ENCODE data around the gene ZDHHC9. TPM values are rescaled to one million over a fixed set of nuclear protein-coding genes. Genes with fewer than 3 reads are reported as not detected.

ZDHHC9 gene
- total RNA-seq, 2 donors from 2014 or later = 27.1 to 40.2 TPM

GRCh38 chrX:129833153-129833990, 10.3 kb downstream of the ZDHHC9 start:
- no peak overlapping the region for H3K9ac ChIP-seq (ENCODE audit: extremely low read depth, low read length, poor library complexity, severe bottlenecking)
- peaks cover 24% of the 10 kb centered on the region for H3K36me3 Mint-ChIP-seq (ENCODE audit: low read depth)
- peaks cover 33% of the 10 kb centered on the region for H3K36me3 ChIP-seq (ENCODE audit: control insufficient read depth, insufficient read depth, low read length)
- no peak overlapping the region for H3K4me3 Mint-ChIP-seq
- H3K9me3 Mint-ChIP-seq = peaks cover 19% of the 10 kb centered on the region
- no peak overlapping the region for H3K4me3 ChIP-seq (ENCODE audit: low read length)
- no peak for TF ChIP-seq CTCF (conservative IDR thresholded peaks at IDR 0.05)
- no peaks in the 10 kb centered on the region for H3K27me3 ChIP-seq (ENCODE audit: control insufficient read depth, insufficient read depth, low read length, poor library complexity, severe bottlenecking)
- no peaks in the 10 kb centered on the region for H3K27me3 Mint-ChIP-seq (ENCODE audit: insufficient read depth)
- H3K27ac ChIP-seq (ENCODE audit: low read depth, low read length) = no peak overlapping the region
- no peaks in the 10 kb centered on the region for H3K4me1 Mint-ChIP-seq
- DNase-seq = no peak
- 90 to 98% methylated on average over 2 to 5 of the region's 5 CpGs for WGBS, 2 experiments (ENCODE audit: insufficient coverage in 1 of 2, insufficient read length in 1 of 2)
- H3K9me3 ChIP-seq (ENCODE audit: control insufficient read depth, low read length) = no peaks in the 10 kb centered on the region
- H3K27ac Mint-ChIP-seq = no peak overlapping the region
- H3K4me1 ChIP-seq (ENCODE audit: control insufficient read depth, insufficient read depth, low read length) = no peaks in the 10 kb centered on the region

- no peaks in the 10 kb centered on the region for H3K27me3 Mint-ChIP-seq (ENCODE audit: insufficient read depth)
- no peak overlapping the region for H3K27ac Mint-ChIP-seq
- Histone ChIP-seq H3K9ac (ENCODE audit: extremely low read depth, low read length, poor library complexity, severe bottlenecking) (no peak overlapping the region), H3K36me3 (ENCODE audit: control insufficient read depth, insufficient read depth, low read length) (peaks cover 14% of the 10 kb centered on the region), H3K27me3 (ENCODE audit: control insufficient read depth, insufficient read depth, low read length, poor library complexity, severe bottlenecking) (no peaks in the 10 kb centered on the region), H3K4me1 (ENCODE audit: control insufficient read depth, insufficient read depth, low read length) (no peaks in the 10 kb centered on the region), H3K4me3 (ENCODE audit: low read length) (no peak overlapping the region), H3K27ac (ENCODE audit: low read depth, low read length) (no peak overlapping the region), H3K9me3 (ENCODE audit: control insufficient read depth, low read length) (no peaks in the 10 kb centered on the region)
- peaks cover 19% of the 10 kb centered on the region for H3K9me3 Mint-ChIP-seq
- TF ChIP-seq CTCF (conservative IDR thresholded peaks at IDR 0.05) = no peak
- peaks cover under 1% of the 10 kb centered on the region for H3K4me1 Mint-ChIP-seq
- DNase-seq = no peak
- 84 to 91% methylated on average over 3 to 7 of the region's 8 CpGs for WGBS, 2 experiments (ENCODE audit: insufficient coverage in 1 of 2, insufficient read length in 1 of 2)
- peaks cover 28% of the 10 kb centered on the region for H3K36me3 Mint-ChIP-seq (ENCODE audit: low read depth)
- no peak overlapping the region for H3K4me3 Mint-ChIP-seq
These were observed 12.4 kb downstream of the ZDHHC9 start for GRCh38 chrX:129831091-129831885.

GRCh38 chrX:129830494-129830893, 13.2 kb downstream of the ZDHHC9 start:
- no peaks in the 10 kb centered on the region for H3K27me3 Mint-ChIP-seq (ENCODE audit: insufficient read depth)
- peaks cover 36% of the 10 kb centered on the region for H3K36me3 Mint-ChIP-seq (ENCODE audit: low read depth)
- H3K36me3 ChIP-seq (ENCODE audit: control insufficient read depth, insufficient read depth, low read length) = peaks cover 14% of the 10 kb centered on the region
- no peak overlapping the region for H3K27ac Mint-ChIP-seq
- TF ChIP-seq CTCF (conservative IDR thresholded peaks at IDR 0.05) = no peak
- no peak overlapping the region for H3K9ac ChIP-seq (ENCODE audit: extremely low read depth, low read length, poor library complexity, severe bottlenecking)
- no peak for DNase-seq
- no peaks in the 10 kb centered on the region for H3K4me1 ChIP-seq (ENCODE audit: control insufficient read depth, insufficient read depth, low read length)
- H3K9me3 Mint-ChIP-seq = peaks cover 23% of the 10 kb centered on the region
- no peaks in the 10 kb centered on the region for H3K9me3 ChIP-seq (ENCODE audit: control insufficient read depth, low read length)
- peaks cover 4% of the 10 kb centered on the region for H3K4me1 Mint-ChIP-seq
- H3K4me3 Mint-ChIP-seq = no peak overlapping the region
- H3K27ac ChIP-seq (ENCODE audit: low read depth, low read length) = no peak overlapping the region
- no peaks in the 10 kb centered on the region for H3K27me3 ChIP-seq (ENCODE audit: control insufficient read depth, insufficient read depth, low read length, poor library complexity, severe bottlenecking)
- 90% methylated on average over 4 of the region's 4 CpGs; no CpG with 5 or more reads in 1 of the 2 experiments for WGBS, 2 experiments (ENCODE audit: insufficient coverage in 1 of 2, insufficient read length in 1 of 2)
- H3K4me3 ChIP-seq (ENCODE audit: low read length) = no peak overlapping the region
